ENCODE measurements around the gene ZXDC.

Gene ZXDC

DNA sequence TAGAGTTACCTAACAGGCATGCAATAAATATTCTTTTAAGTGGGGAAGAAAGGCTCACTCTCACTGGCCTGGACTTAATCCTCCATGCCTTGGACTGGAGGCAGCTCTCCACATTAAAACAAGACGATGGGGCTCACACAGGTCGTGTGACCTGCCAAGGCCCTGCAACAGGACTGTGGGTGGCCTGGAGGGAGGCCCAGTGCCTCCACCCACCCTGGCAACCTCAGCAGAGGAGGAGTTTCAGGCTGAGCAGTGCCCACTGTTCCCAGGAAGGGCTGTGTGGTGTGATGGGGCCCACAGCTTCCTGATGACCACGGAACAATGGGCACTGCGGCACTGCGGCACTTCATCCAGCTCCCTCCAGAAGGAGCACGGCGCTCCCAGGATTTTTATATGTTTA lies 36.3 kb upstream of the ZXDC start:
- DNase-seq (ENCODE audit: low read depth in 2 of 2) = no peak

DNA sequence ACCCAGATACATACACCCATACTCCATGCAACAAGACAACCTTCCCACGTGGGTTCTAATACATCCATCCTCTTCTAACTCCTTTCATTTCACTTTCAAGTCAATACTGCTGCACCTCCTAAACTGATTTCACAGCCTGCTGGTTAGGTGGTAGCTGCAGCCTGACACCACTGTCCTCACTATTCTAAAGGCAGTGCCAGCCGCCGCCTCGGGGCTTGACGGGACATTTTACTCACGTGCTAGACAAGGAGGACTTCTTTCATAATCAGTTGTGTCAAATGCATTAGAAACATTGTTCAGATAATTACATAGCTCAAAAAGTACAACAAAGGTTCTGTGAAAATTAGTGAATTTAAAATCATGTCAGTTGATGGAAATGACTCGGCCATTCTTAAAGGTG lies 35.6 kb upstream of the ZXDC start:
- DNase-seq (ENCODE audit: low read depth in 2 of 2) = no peak

- DNase-seq (ENCODE audit: low read depth in 2 of 2) = no peak
Measured at GRCh38 chr3:126510308-126510910, 34.7 kb upstream of the ZXDC start.

DNA sequence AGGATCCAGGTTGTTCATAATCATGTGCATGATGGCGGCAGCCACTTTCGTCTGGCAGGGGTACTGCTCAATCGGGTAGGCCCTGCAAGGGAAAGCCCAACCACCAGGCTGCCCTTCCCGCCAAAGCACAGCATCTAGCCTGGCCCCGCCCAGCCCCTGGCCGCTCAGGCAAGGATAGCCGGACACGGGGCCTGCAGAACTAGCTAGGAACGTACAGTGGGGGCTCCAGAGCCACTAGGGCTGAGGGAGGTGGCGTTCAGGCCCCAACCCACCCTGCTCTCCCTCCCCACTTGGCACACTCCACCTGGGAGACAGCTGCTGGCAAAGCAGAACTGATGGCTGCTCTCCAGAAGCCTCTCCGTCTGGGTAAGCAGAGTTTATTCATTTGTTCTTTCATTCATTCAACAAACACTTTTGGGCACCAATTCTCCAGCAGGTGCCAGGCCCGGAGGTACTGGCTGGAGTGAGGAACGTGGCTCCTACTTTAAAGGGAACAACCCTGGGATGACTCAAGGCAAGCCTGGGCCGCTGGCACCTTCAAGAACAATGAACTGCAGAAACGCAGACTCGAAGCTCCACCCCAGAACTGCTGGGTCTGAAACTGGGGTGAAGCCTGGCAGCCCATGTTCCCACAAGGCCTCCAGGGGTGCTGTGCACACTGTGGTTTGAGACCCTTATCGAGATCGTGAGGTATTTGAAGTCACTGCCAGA lies 34.1 kb upstream of the ZXDC start:
- DNase-seq (ENCODE audit: low read depth in 2 of 2) = no peak

GRCh38 chr3:126508564-126508964 lies 32.9 kb upstream of the ZXDC start:
- no peak for DNase-seq (ENCODE audit: low read depth in 2 of 2)

- DNase-seq (ENCODE audit: low read depth in 2 of 2) = no peak
Measured at GRCh38 chr3:126507886-126508285, 32.2 kb upstream of the ZXDC start.

- no peak for DNase-seq (ENCODE audit: low read depth in 2 of 2)
Measured at GRCh38 chr3:126503701-126504100, 28.0 kb upstream of the ZXDC start.

GRCh38 chr3:126502656-126503055 lies 27.0 kb upstream of the ZXDC start:
- DNase-seq (ENCODE audit: low read depth in 2 of 2) = no peak

DNA sequence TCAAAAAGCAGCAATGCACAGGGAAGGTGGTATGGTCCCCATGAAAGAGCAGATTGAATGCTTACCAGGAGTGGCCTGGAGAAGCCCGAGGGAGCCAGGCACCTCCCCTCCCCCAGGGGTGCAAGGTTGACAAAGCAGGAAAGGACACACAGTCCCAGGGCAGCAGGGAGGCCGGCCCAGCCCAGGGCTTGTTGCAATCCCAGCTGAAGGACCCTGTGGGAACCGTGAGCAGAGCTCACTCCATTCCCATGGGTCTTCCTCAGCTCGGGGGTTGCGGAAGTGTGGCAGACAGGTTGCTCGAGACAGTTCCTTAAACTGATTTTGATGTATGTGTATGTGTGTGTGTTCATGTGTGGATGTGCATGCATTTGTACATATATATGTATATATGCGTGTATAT lies 26.0 kb upstream of the ZXDC start:
- DNase-seq (ENCODE audit: low read depth in 2 of 2) = no peak

DNA sequence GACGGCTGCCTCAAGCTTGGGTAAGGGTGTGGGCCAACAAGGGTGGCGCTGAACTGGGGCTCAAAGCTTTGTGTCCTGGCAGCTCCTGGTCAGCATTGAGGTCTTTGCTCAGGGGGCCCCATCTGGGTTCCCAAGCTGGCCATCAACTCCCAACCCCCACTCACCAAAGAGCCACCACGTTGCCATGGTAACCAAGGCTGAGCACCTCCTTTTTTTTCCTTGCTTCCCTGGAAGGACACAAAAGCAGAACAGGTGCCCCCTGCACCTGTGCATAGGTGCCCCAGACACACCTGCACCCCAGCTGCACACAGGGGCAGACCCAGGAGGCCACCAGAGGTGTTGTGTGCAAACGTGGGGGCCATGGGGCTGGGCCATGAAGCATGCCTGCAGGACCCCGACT lies 25.4 kb upstream of the ZXDC start:
- no peak for DNase-seq (ENCODE audit: low read depth in 2 of 2)

DNA sequence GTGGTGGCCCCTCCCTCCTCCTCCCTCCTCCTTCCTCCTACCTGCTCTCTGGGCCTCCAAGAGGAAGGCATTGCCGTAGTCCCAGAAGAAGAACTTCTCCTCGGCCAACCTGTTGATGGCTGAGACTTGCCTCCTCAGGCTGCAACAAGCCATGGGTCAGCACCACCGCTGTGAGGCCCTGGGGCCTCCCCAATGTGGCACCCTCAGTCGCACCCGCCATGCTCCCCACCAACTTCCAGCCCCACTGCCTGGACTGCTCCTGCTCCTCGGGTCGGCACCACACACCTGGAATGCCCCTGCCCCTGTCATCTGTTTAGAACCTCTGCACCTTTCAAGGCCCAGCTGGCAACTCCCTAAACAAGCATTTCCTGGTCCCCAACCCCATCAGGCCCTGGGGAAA lies 24.3 kb upstream of the ZXDC start:
- DNase-seq (ENCODE audit: low read depth in 2 of 2) = no peak

- no peak for DNase-seq (ENCODE audit: low read depth in 2 of 2)
Measured at GRCh38 chr3:126499401-126499800, 23.7 kb upstream of the ZXDC start.

DNA sequence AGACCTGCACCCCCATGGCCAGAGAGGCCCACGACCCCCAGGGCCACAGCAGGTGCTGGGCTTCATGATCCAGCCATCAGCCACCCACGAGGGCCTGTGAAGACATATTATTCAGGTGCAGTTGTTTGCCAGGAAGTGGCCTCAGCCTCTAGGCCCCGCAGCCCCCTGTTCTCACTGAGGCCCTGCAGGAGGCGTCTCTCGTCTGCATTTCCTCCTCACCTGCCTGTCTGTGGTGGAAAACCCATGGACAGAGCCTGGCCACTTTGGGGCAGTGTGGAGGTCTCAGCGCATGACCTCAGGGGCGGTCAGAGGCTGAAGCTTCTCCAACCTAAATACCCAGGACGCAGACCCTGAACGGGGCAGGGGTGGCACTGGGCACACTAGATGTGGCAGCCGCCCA lies 23.2 kb upstream of the ZXDC start:
- DNase-seq (ENCODE audit: low read depth in 2 of 2) = no peak

GRCh38 chr3:126498461-126498860 lies 22.8 kb upstream of the ZXDC start:
- DNase-seq (ENCODE audit: low read depth in 2 of 2) = no peak

- DNase-seq (ENCODE audit: low read depth in 2 of 2) = no peak
Measured at GRCh38 chr3:126497956-126498355, 22.3 kb upstream of the ZXDC start.

DNA sequence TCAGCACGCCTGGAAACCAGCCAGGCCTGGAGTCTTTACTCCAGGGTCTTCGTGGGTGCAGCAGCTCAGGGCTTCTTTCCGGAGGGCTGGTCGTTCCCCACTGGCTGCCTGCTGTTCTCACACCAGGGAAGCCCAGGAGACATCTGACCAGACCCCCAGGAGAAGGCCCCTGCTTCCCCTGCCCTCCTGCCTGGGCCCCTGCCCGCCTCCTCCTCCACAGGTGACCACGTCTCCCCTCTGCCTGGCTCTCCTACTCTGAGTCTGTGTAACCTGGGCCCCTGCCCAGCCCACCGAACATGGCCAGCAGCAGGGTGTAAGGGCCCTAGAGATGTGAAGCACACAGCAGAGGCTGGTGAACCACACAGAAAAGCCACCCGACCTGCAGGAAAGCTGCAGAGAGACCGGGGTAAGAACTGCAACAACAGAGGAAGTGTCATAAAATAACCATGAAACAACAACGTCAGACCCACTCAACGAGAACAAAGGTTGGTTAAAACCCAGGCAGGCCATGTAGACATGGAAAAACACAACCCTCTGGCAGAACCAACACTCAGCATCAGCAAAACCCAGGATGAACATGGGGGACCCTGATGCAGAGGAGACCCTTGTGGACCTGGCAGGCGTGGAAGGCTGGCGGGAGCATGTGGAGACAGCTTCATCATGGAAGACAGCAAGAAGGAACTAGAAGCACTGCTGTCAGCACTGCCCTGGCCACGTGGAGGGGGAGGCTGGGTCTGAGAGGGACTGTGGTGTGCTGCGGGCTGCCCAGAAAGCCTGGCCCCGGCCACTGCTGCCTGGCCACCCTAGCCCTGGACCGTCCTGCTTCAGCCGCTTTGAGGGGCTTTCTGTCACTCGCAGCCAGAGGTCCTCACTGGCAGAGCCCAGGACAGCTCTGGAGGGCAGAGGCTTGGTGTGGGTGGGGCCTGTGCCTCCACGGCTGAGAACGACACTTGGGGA lies 21.5 kb upstream of the ZXDC start:
- no peak for DNase-seq (ENCODE audit: low read depth in 2 of 2)

GRCh38 chr3:126495786-126496185 lies 20.1 kb upstream of the ZXDC start:
- no peak for DNase-seq (ENCODE audit: low read depth in 2 of 2)

DNA sequence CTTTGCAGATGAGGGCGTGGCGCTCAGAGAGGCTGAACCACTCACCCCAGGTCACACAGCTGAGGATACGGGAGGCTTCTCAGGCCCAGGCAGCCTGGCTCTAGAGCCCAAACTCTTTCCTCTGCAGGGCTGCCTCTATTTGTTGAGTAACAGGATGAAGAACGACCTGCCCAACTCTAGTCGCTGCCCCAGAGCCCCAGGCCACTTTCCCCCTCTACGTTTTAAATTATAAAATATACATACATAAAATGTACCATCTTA lies 19.2 kb upstream of the ZXDC start:
- DNase-seq (ENCODE audit: low read depth in 2 of 2) = no peak

GRCh38 chr3:126494204-126494969 lies 18.7 kb upstream of the ZXDC start:
- DNase-seq (ENCODE audit: low read depth in 2 of 2) = no peak

DNA sequence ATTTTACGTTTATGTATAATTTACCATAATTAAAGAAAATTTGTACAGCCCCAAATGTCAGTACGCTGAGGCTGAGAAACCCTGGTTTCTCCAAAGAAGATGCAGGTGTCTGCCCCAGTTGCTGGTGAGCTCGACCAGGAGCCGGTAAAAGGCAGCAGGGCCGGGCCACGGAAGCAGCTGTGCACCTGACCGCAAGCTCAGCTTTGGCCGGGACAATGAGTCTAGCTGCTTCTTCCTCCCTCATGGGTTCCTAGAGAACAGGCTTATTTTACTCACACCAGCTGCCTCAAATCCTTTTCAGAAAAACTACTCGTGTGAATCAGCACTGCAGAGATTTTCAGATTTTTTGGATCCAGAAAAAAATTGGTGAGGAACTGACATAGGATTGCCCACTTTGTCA lies 18.0 kb upstream of the ZXDC start:
- DNase-seq (ENCODE audit: low read depth in 2 of 2) = no peak

GRCh38 chr3:126493051-126493450 lies 17.4 kb upstream of the ZXDC start:
- no peak for DNase-seq (ENCODE audit: low read depth in 2 of 2)

Measured in fibroblast of skin of left quadriceps (primary cell).